ENCODE results near the gene RAB3B. TPM values are rescaled to one million over a fixed set of nuclear protein-coding genes. Genes with fewer than 3 reads are reported as not detected.

Gene RAB3B
- total RNA-seq, 1 donor from 2014 or later: 2.4 TPM

- Mint-ChIP-seq H3K9me3 (no peaks in the 10 kb centered on the region), H3K4me1 (no peaks in the 10 kb centered on the region), H3K4me3 (no peak overlapping the region), H3K27me3 (ENCODE audit: low read depth) (peaks cover 3% of the 10 kb centered on the region), H3K27ac (ENCODE audit: unreplicated experiment) (no peak overlapping the region), H3K36me3 (ENCODE audit: low read depth) (no peaks in the 10 kb centered on the region)
- TF ChIP-seq, protein P1, sequence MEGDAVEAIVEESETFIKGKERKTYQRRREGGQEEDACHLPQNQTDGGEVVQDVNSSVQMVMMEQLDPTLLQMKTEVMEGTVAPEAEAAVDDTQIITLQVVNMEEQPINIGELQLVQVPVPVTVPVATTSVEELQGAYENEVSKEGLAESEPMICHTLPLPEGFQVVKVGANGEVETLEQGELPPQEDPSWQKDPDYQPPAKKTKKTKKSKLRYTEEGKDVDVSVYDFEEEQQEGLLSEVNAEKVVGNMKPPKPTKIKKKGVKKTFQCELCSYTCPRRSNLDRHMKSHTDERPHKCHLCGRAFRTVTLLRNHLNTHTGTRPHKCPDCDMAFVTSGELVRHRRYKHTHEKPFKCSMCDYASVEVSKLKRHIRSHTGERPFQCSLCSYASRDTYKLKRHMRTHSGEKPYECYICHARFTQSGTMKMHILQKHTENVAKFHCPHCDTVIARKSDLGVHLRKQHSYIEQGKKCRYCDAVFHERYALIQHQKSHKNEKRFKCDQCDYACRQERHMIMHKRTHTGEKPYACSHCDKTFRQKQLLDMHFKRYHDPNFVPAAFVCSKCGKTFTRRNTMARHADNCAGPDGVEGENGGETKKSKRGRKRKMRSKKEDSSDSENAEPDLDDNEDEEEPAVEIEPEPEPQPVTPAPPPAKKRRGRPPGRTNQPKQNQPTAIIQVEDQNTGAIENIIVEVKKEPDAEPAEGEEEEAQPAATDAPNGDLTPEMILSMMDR (conservative IDR thresholded peaks at IDR 0.05): no peak
- DNase-seq (ENCODE audit: low read depth, low spot score): no peak
These were observed 8.3 kb downstream of the RAB3B start for GRCh38 chr1:51982161-51982560.

DNA sequence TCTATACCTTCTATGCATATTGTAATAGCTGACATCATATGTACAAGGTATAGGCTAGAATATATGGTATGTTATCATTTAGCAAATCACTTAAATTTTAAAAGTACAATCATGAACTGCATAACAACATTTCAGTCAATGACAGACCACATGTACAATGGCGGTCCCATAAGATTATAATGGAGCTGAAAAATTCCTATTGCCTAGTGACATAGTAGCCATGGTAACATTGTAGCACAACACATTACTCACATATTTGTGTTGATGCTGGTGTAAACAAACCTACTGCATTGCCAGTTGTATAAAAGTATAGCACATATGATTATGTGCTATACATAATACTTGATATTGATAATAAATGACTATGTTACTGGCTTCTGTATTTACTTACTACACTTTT lies 8.9 kb downstream of the RAB3B start:
- Mint-ChIP-seq H3K27ac (ENCODE audit: unreplicated experiment) (no peak overlapping the region), H3K27me3 (ENCODE audit: low read depth) (no peaks in the 10 kb centered on the region), H3K4me1 (no peaks in the 10 kb centered on the region), H3K36me3 (ENCODE audit: low read depth) (no peaks in the 10 kb centered on the region), H3K9me3 (no peaks in the 10 kb centered on the region), H3K4me3 (no peak overlapping the region)
- TF ChIP-seq, protein P1 (conservative IDR thresholded peaks at IDR 0.05): no peak
- DNase-seq (ENCODE audit: low read depth, low spot score): no peak

GRCh38 chr1:51978099-51978498 lies 12.4 kb downstream of the RAB3B start:
- H3K4me3 Mint-ChIP-seq: peak overlapping the region; percentile 21
- TF ChIP-seq, protein P1 (conservative IDR thresholded peaks at IDR 0.05): no peak
- H3K4me1 Mint-ChIP-seq: peaks cover 11% of the 10 kb centered on the region
- DNase-seq (ENCODE audit: low read depth, low spot score): no peak
- H3K36me3 Mint-ChIP-seq (ENCODE audit: low read depth): no peaks in the 10 kb centered on the region
- no peak overlapping the region for H3K27ac Mint-ChIP-seq (ENCODE audit: unreplicated experiment)
- H3K9me3 Mint-ChIP-seq: no peaks in the 10 kb centered on the region
- H3K27me3 Mint-ChIP-seq (ENCODE audit: low read depth): no peaks in the 10 kb centered on the region

DNA sequence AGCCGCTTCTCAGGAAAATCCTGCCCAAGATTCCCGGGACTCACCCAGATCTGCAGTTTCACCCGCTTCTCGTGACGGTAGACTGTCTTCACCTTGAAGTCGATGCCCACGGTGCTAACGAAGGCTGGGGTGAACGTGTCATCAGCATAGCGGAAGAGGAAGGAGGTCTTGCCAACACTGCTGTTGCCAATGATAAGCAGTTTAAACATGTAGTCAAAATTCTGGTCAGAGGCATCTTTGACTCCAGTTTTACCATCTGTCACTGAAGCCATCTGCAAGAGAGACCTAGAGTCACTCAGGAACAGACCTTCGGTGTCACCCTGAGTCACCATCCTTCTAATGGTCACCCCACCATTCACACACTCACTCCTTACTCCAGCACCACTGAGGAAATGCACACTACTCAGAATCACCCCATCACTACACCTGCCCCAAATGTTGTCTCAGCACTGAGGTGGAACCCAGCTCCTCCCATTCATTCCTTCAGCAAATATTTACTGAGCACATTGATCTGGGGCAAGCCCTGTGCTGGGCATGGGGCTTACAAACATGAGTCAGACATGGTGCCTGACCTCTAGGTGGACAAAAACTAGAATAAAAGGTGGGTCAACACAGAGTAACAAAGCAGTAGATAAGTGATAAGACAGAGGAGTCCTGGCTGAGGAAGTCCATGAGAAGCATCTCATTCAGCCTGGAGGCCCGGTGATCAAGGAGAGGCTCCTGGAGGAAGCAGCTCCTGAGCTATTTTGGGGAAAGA lies 13.5 kb downstream of the RAB3B start:
- Mint-ChIP-seq H3K4me3 (no peak overlapping the region), H3K27ac (ENCODE audit: unreplicated experiment) (no peak overlapping the region), H3K9me3 (no peaks in the 10 kb centered on the region), H3K27me3 (ENCODE audit: low read depth) (no peaks in the 10 kb centered on the region), H3K4me1 (peaks cover 17% of the 10 kb centered on the region), H3K36me3 (ENCODE audit: low read depth) (no peaks in the 10 kb centered on the region)
- TF ChIP-seq, protein P1 (conservative IDR thresholded peaks at IDR 0.05): no peak
- no peak for DNase-seq (ENCODE audit: low read depth, low spot score)

DNA sequence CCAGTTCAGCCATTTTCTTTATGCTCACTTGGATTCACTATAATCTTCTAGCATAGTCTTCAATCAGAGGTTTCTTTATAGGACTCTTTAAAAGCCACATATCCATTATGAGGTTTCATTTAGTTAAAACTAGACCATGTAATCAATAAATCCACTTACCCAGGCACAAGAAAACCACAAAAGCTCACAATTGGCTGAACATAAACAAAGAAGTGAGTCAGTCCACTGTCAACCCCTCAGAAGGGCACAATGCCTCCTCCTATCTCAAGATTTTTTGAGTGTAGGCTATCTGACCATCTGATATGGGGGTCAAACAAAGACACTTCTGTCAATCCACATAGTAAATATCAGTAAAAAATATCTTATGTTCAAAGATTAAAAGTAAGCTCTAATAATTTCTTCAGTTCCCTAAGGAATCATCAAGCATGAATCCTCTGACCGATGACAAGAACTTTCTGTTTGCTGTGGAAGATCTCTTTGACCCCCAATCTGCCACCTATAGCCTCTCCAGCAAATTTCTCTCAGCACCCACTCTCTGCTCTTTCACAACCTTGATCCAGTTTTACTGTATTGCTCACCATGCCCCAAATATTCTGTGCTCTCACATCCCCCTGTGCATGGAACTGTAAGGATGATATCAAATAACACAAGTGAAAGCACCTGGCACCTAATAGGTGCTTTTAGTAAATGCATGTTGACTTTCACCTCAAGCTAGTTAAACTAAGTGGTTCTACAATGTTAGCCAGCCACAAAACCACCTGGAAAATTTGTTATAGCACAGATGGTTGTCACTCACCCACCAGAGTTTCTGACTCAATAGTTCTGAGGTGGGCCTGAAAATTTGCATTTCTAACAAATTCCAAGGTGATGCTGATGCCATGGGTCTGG lies 16.7 kb downstream of the RAB3B start:
- H3K36me3 Mint-ChIP-seq (ENCODE audit: low read depth): no peaks in the 10 kb centered on the region
- peaks cover 22% of the 10 kb centered on the region for H3K4me1 Mint-ChIP-seq
- H3K27ac Mint-ChIP-seq (ENCODE audit: unreplicated experiment): peak overlapping the region; percentile 40
- DNase-seq (ENCODE audit: low read depth, low spot score): no peak
- TF ChIP-seq, protein P1 (conservative IDR thresholded peaks at IDR 0.05): no peak
- H3K4me3 Mint-ChIP-seq: no peak overlapping the region
- H3K27me3 Mint-ChIP-seq (ENCODE audit: low read depth): no peaks in the 10 kb centered on the region
- no peaks in the 10 kb centered on the region for H3K9me3 Mint-ChIP-seq
